GM23338 (cell line): ENCODE measurements around the gene REEP3. TPM values are rescaled to one million over a fixed set of nuclear protein-coding genes. Genes with fewer than 3 reads are reported as not detected.

Source experiments
- ATAC-seq: fragments of 200-7000 bp; cut with Tn5 transposase; 3 replicates; pipeline ENCODE4 v1.9.1; 2020
- DNase-seq: peaks from one replicate; pipeline ENCODE4 v3.0.0-alpha.2; 2015; ENCODE audit warnings: low spot score
- H2AFZ ChIP-seq: fragments of 200-600 bp; sonication (generic); 2 replicates; pipeline ENCODE4 v1.8.0; 2016; ENCODE audit warnings: antibody characterized with exemption, mild to moderate bottlenecking, moderate library complexity
- H3F3A ChIP-seq: fragments of 200-600 bp; sonication (generic); replicated peaks from 2 replicates; pipeline ENCODE4 v1.8.0; 2017; ENCODE audit warnings: antibody characterized with exemption, mixed run types, low read depth
- H3K27ac ChIP-seq: fragments of 200-600 bp; sonication (generic); 2 replicates; pipeline ENCODE4 v1.6.1; 2016; ENCODE audit warnings: low read depth
- H3K27me3 ChIP-seq: fragments of 200-600 bp; sonication (generic); 2 replicates; pipeline ENCODE4 v1.8.0; 2016; ENCODE audit warnings: mild to moderate bottlenecking, mixed run types, moderate library complexity; ENCODE audit not compliant: insufficient read depth
- H3K36me3 ChIP-seq: fragments of 200-600 bp; sonication (generic); 2 replicates; pipeline ENCODE4 v1.8.0; 2016; ENCODE audit warnings: mild to moderate bottlenecking; ENCODE audit not compliant: insufficient read depth
- H3K4me1 ChIP-seq: fragments of 200-600 bp; sonication (generic); 2 replicates; pipeline ENCODE4 v1.8.0; 2016; ENCODE audit warnings: mild to moderate bottlenecking, moderate library complexity; ENCODE audit not compliant: insufficient read depth
- H3K4me2 ChIP-seq: fragments of 200-600 bp; sonication (generic); 2 replicates; pipeline ENCODE4 v1.7.1; 2017; ENCODE audit warnings: mixed run types
- H3K4me3 ChIP-seq: fragments of 200-600 bp; sonication (generic); 2 replicates; pipeline ENCODE4 v1.6.1; 2016; ENCODE audit warnings: mixed run types
- H3K79me2 ChIP-seq: fragments of 200-600 bp; sonication (generic); replicated peaks from 2 replicates; pipeline ENCODE4 v1.8.0; 2017; ENCODE audit warnings: mild to moderate bottlenecking; ENCODE audit not compliant: insufficient read depth
- H3K9me2 ChIP-seq: fragments of 200-600 bp; sonication (generic); 2 replicates; pipeline ENCODE4 v1.8.0; 2017; ENCODE audit not compliant: insufficient read depth
- H4K20me1 ChIP-seq: fragments of 200-600 bp; sonication (generic); replicated peaks from 2 replicates; pipeline ENCODE4 v1.8.0; 2017; ENCODE audit warnings: mild to moderate bottlenecking; ENCODE audit not compliant: insufficient read depth
- H3K27ac Mint-ChIP-seq: 2 replicates; pipeline ENCODE4 v1.8.0; 2020; ENCODE audit warnings: inconsistent platforms, mild to moderate bottlenecking, moderate library complexity, mixed read lengths
- H3K27me3 Mint-ChIP-seq: 3 replicates; pipeline ENCODE4 v1.8.0; 2022; ENCODE audit warnings: low read depth, mild to moderate bottlenecking, moderate library complexity, mixed read lengths, inconsistent platforms; ENCODE audit not compliant: insufficient read depth, poor library complexity
- H3K36me3 Mint-ChIP-seq: 3 replicates; pipeline ENCODE4 v1.8.0; 2021; ENCODE audit warnings: low read depth, mild to moderate bottlenecking, inconsistent platforms, moderate library complexity, mixed read lengths
- H3K4me1 Mint-ChIP-seq: 3 replicates; pipeline ENCODE4 v1.8.0; 2020; ENCODE audit warnings: mild to moderate bottlenecking, inconsistent platforms, mixed read lengths
- H3K4me3 Mint-ChIP-seq: 3 replicates; pipeline ENCODE4 v1.8.0; 2021; ENCODE audit warnings: moderate library complexity, mild to moderate bottlenecking, inconsistent platforms, mixed read lengths
- H3K9me3 Mint-ChIP-seq: 3 replicates; pipeline ENCODE4 v1.8.0; 2020; ENCODE audit warnings: moderate library complexity, mild to moderate bottlenecking, inconsistent platforms, mixed read lengths
- CREB1 ChIP-seq: fragments of 250-450 bp; sonication (Bioruptor Pico); IDR thresholded peaks from 2 replicates; pipeline ENCODE4 v1.5.0; 2020; ENCODE audit warnings: low read depth, mild to moderate bottlenecking, moderate library complexity
- CTCF ChIP-seq, 2 experiments: fragments of 200-600 bp in 1 of 2; sonication (generic) in 1 of 2; conservative IDR thresholded peaks; 2 replicates each; pipeline versions ENCODE4 v1.5.1 to v1.6.1; 2016 to 2017; ENCODE audit warnings: antibody characterized with exemption in 2 of 2, low read depth in 2 of 2, mild to moderate bottlenecking in 2 of 2, moderate library complexity in 1 of 2
- ETS1 ChIP-seq: IDR thresholded peaks from 2 replicates; pipeline ENCODE4 v1.6.1; 2016; ENCODE audit warnings: antibody characterized with exemption
- EZH2 ChIP-seq: fragments of 200-600 bp; sonication (generic); IDR thresholded peaks from one replicate; pipeline ENCODE4 v1.8.0; 2017; ENCODE audit warnings: antibody characterized with exemption, mild to moderate bottlenecking, low read depth; ENCODE audit not compliant: unreplicated experiment
- EZH2phosphoT487 ChIP-seq: fragments of 200-600 bp; sonication (generic); IDR thresholded peaks from one replicate; pipeline ENCODE4 v1.8.1; 2018; ENCODE audit warnings: antibody characterized with exemption; ENCODE audit not compliant: unreplicated experiment
- JUNB ChIP-seq: IDR thresholded peaks from one replicate; pipeline ENCODE4 v1.6.1; 2016; ENCODE audit warnings: antibody characterized with exemption; ENCODE audit not compliant: unreplicated experiment
- POLR2AphosphoS5 ChIP-seq: IDR thresholded peaks from 2 replicates; pipeline ENCODE4 v1.6.1; 2016; ENCODE audit warnings: antibody characterized with exemption, low read depth
- REST ChIP-seq: IDR thresholded peaks from one replicate; pipeline ENCODE4 v1.6.1; 2018; ENCODE audit warnings: antibody characterized with exemption; ENCODE audit not compliant: unreplicated experiment
- STAT1 ChIP-seq: IDR thresholded peaks from one replicate; pipeline ENCODE4 v1.6.1; 2016; ENCODE audit warnings: antibody characterized with exemption; ENCODE audit not compliant: unreplicated experiment
- ZNF114 ChIP-seq: fragments of 250-450 bp; sonication (Bioruptor Pico); IDR thresholded peaks from 2 replicates; pipeline ENCODE4 v1.5.0; 2020; ENCODE audit warnings: mild to moderate bottlenecking, moderate library complexity
- ZNF331 ChIP-seq: fragments of 250-450 bp; sonication (Bioruptor Pico); IDR thresholded peaks from 2 replicates; pipeline ENCODE4 v1.5.0; 2020; ENCODE audit warnings: low read depth, mild to moderate bottlenecking, moderate library complexity
- ZNF462 ChIP-seq: fragments of 250-450 bp; sonication (Bioruptor Pico); IDR thresholded peaks from 2 replicates; pipeline ENCODE4 v1.5.0; 2020; ENCODE audit warnings: mild to moderate bottlenecking, moderate library complexity
- polyA plus RNA-seq: library from polyadenylated mRNA; unstranded; fragments of >200 nt; fragmentation: Nextera tagmentation; extraction: Ambion mirVana; gene quantifications from 2 replicates; pipeline ENCODE4 v1.2.1, GENCODE V29; 2016
- total RNA-seq: library from RNA; depleted of rRNA; stranded (reverse); fragments of >200 nt; shearing (Covaris generic); gene quantifications from 2 replicates; pipeline ENCODE4 v1.2.3, GENCODE V29; 2014

Gene REEP3
- total and polyA plus RNA-seq, 2 experiments from 2014 or later = 29.5 to 48.7 TPM

GRCh38 chr10:63596924-63597323 lies 75.7 kb downstream of the REEP3 start (continued):
- TF ChIP-seq ZNF331 (CRISPR knock-in tag) = no peak
- TF ChIP-seq CTCF (conservative IDR thresholded peaks at IDR 0.05; ENCODE audit: low read depth in 2 of 2) = no peak
- no peak for TF ChIP-seq EZH2phosphoT487
- no peak for TF ChIP-seq EZH2
- no peak for TF ChIP-seq REST
- no peak for TF ChIP-seq JUNB
- TF ChIP-seq ETS1 = no peak
- no peak for TF ChIP-seq ZNF114 (CRISPR knock-in tag)

- Histone ChIP-seq H3K79me2 (no peaks in the 10 kb centered on the region), H3K27me3 (no peaks in the 10 kb centered on the region), H4K20me1 (no peaks in the 10 kb centered on the region), H3K4me1 (0 out of 2 replicates have a peak, but pooled peaks cover 6% of the 10 kb centered on the region), H3K27ac (no peak overlapping the region), H3K36me3 (peaks cover 7% of the 10 kb centered on the region; the same call in 1 of the 2 replicates), H2AFZ (no peak overlapping the region), H3K4me3 (no peak overlapping the region), H3F3A (no peaks in the 10 kb centered on the region), H3K9me2 (no peaks in the 10 kb centered on the region), H3K4me2 (no peak overlapping the region)
- Mint-ChIP-seq H3K27ac (no peak overlapping the region), H3K4me3 (no peak overlapping the region), H3K36me3 (peaks cover 16% of the 10 kb centered on the region; the same call in 2 of the 3 replicates), H3K9me3 (no peaks in the 10 kb centered on the region), H3K27me3 (no peaks in the 10 kb centered on the region), H3K4me1 (no peaks in the 10 kb centered on the region; the same call in 1 of the 3 replicates)
- ATAC-seq (no peak), DNase-seq (no peak)
- TF ChIP-seq ZNF114 (CRISPR knock-in tag) = no peak
- no peak for TF ChIP-seq STAT1
- no peak for TF ChIP-seq EZH2phosphoT487
- no peak for TF ChIP-seq POLR2AphosphoS5
- no peak for TF ChIP-seq CREB1 (CRISPR knock-in tag)
- no peak for TF ChIP-seq ETS1
- TF ChIP-seq ZNF462 (CRISPR knock-in tag) = no peak
These were observed 79.3 kb downstream of the REEP3 start for GRCh38 chr10:63600540-63600939.
